ENCODE data around the gene LOX. TPM values are rescaled to one million over a fixed set of nuclear protein-coding genes. Genes with fewer than 3 reads are reported as not detected.

The LOX gene
- total RNA-seq (2022; extraction: Qiagen RNA extraction), result 1.2 to 2.1 TPM (median 1.7 TPM) in 5 replicates

GRCh38 chr5:122078116-122079110 is at the start of gene LOX:
Gene LOX, minus strand, starts transcription at chr5:122078259. Its CDS starts 274 bp downstream, at chr5:122077985.

Other genes starting within 250 kb of the LOX start
- gene FTMT, start 226.4 kb downstream of the LOX start, total RNA-seq (2022; extraction: Qiagen RNA extraction), result not detected in 5 replicates
- gene SRFBP1, start 116.3 kb downstream of the LOX start, total RNA-seq (2022; extraction: Qiagen RNA extraction), result 10.2 to 12.7 TPM (median 11.0 TPM) in 5 replicates
- 0.17 to 0.42 TPM (median 0.32 TPM) in 5 replicates for gene ZNF474, start 51.3 kb upstream of the LOX start, total RNA-seq (2022; extraction: Qiagen RNA extraction)
- gene SNCAIP, start 234.0 kb upstream of the LOX start, total RNA-seq (2022; extraction: Qiagen RNA extraction), result 0.10 TPM in 1 of 5 replicates, not detected in the others

Measured in A549 treated with Mapracorat at 1 μM for 4 hours (cell line).